ENCODE measurements around the gene GULP1.

DNA sequence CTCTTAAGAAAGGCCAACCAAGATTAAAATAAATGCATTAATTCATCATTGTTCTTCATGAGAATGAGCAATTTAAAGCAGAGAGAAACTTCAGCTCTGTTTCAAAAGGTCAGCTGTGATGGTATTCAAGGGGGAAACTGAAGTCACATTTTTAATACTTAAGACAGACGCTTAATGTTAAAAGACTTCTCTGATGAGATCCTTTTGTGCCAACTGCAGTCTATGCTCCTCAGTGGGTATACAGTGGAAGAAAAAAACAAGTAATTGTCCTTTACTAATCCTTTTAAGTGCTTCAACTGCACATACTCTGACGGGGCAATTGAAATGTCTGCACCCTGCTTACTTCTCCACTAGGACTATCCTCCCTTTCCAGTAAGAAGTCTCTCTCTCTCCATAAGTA, 309.7 kb downstream of the GULP1 start:
- no peak for TF ChIP-seq JUN (CRISPR knock-in tag; IDR thresholded peaks at IDR 0.05)
- TF ChIP-seq TARDBP (CRISPR knock-in tag; IDR thresholded peaks at IDR 0.05): no peak
- no peak for TF ChIP-seq HOXA3 (CRISPR knock-in tag; IDR thresholded peaks at IDR 0.05)
- TF ChIP-seq RXRA (CRISPR knock-in tag; IDR thresholded peaks at IDR 0.05): no peak
- no peak for TF ChIP-seq MYPOP (CRISPR knock-in tag; IDR thresholded peaks at IDR 0.05)
- no peak for TF ChIP-seq ZNF569 (CRISPR knock-in tag; IDR thresholded peaks at IDR 0.05; ENCODE audit: borderline replicate concordance)
- no peak for TF ChIP-seq ZNF333 (CRISPR knock-in tag; IDR thresholded peaks at IDR 0.05; ENCODE audit: borderline replicate concordance)
- no peak for TF ChIP-seq MAZ (IDR thresholded peaks at IDR 0.05; ENCODE audit: borderline replicate concordance, low read depth, low read length)
- TF ChIP-seq MAZ (CRISPR knock-in tag; IDR thresholded peaks at IDR 0.05; ENCODE audit: low read depth): no peak
- no peak for TF ChIP-seq POLR2A (IDR thresholded peaks at IDR 0.05; ENCODE audit: insufficient read depth in 1 of 2, low read depth in 2 of 2, low read length in 2 of 2)
- TF ChIP-seq FOXM1 (CRISPR knock-in tag; IDR thresholded peaks at IDR 0.05): no peak
- TF ChIP-seq, protein P1, sequence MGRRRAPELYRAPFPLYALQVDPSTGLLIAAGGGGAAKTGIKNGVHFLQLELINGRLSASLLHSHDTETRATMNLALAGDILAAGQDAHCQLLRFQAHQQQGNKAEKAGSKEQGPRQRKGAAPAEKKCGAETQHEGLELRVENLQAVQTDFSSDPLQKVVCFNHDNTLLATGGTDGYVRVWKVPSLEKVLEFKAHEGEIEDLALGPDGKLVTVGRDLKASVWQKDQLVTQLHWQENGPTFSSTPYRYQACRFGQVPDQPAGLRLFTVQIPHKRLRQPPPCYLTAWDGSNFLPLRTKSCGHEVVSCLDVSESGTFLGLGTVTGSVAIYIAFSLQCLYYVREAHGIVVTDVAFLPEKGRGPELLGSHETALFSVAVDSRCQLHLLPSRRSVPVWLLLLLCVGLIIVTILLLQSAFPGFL (CRISPR knock-in tag; IDR thresholded peaks at IDR 0.05): no peak
- TF ChIP-seq, protein P2, sequence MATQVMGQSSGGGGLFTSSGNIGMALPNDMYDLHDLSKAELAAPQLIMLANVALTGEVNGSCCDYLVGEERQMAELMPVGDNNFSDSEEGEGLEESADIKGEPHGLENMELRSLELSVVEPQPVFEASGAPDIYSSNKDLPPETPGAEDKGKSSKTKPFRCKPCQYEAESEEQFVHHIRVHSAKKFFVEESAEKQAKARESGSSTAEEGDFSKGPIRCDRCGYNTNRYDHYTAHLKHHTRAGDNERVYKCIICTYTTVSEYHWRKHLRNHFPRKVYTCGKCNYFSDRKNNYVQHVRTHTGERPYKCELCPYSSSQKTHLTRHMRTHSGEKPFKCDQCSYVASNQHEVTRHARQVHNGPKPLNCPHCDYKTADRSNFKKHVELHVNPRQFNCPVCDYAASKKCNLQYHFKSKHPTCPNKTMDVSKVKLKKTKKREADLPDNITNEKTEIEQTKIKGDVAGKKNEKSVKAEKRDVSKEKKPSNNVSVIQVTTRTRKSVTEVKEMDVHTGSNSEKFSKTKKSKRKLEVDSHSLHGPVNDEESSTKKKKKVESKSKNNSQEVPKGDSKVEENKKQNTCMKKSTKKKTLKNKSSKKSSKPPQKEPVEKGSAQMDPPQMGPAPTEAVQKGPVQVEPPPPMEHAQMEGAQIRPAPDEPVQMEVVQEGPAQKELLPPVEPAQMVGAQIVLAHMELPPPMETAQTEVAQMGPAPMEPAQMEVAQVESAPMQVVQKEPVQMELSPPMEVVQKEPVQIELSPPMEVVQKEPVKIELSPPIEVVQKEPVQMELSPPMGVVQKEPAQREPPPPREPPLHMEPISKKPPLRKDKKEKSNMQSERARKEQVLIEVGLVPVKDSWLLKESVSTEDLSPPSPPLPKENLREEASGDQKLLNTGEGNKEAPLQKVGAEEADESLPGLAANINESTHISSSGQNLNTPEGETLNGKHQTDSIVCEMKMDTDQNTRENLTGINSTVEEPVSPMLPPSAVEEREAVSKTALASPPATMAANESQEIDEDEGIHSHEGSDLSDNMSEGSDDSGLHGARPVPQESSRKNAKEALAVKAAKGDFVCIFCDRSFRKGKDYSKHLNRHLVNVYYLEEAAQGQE (IDR thresholded peaks at IDR 0.05; ENCODE audit: borderline replicate concordance in 1 of 2, low read depth in 1 of 2, low read length in 2 of 2): no peak
- TF ChIP-seq REXO4 (CRISPR knock-in tag; IDR thresholded peaks at IDR 0.05; ENCODE audit: borderline replicate concordance): no peak
- no peak for TF ChIP-seq THYN1 (CRISPR knock-in tag; IDR thresholded peaks at IDR 0.05; ENCODE audit: borderline replicate concordance, low read depth)

Data from HepG2 (cell line).